GM18505 (cell line): ENCODE measurements around the gene NEDD4L.
"Not testable (repeated sequence)": the region's sequence is repeated elsewhere in the genome, so short reads cannot be mapped to it uniquely, and the experiment has no call there.

Source experiments
- ATAC-seq: cut with Tn5 transposase; IDR thresholded peaks from one replicate; pipeline ENCODE4 v1.9.1; 2021; ENCODE audit not compliant: unreplicated experiment
- POLR2A ChIP-seq: IDR thresholded peaks from 4 replicates; pipeline ENCODE4 v1.6.1; 2011; ENCODE audit warnings: borderline replicate concordance; ENCODE audit not compliant: insufficient read depth, insufficient read length; ENCODE audit errors: extremely low read depth

The NEDD4L gene

GRCh38 chr18:58279504-58280175, 235.6 kb downstream of the NEDD4L start:
- no peak for ATAC-seq
- no peak for TF ChIP-seq POLR2A

GRCh38 chr18:58280191-58280590, 236.2 kb downstream of the NEDD4L start:
- no peak for ATAC-seq
- TF ChIP-seq POLR2A, result no peak

- not testable (repeated sequence) for ATAC-seq
Measured at GRCh38 chr18:58282872-58283271, 238.8 kb downstream of the NEDD4L start.

- TF ChIP-seq POLR2A, result no peak
- ATAC-seq, result no peak
Measured at GRCh38 chr18:58284699-58285448, 240.8 kb downstream of the NEDD4L start.

- no peak for ATAC-seq
- TF ChIP-seq POLR2A, result no peak
Measured at GRCh38 chr18:58285449-58286130, 241.6 kb downstream of the NEDD4L start.

- ATAC-seq, result no peak
- TF ChIP-seq POLR2A, result no peak
Measured at GRCh38 chr18:58286632-58287352, 242.8 kb downstream of the NEDD4L start.

GRCh38 chr18:58287353-58288274, 243.6 kb downstream of the NEDD4L start:
- ATAC-seq, result no peak
- no peak for TF ChIP-seq POLR2A

GRCh38 chr18:58288921-58289797, 245.1 kb downstream of the NEDD4L start:
- peak; percentile 92 for ATAC-seq
- no peak for TF ChIP-seq POLR2A

GRCh38 chr18:58290116-58290695, 246.2 kb downstream of the NEDD4L start:
- TF ChIP-seq POLR2A, result no peak
- no peak for ATAC-seq

- no peak for TF ChIP-seq POLR2A
- no peak for ATAC-seq
Measured at GRCh38 chr18:58291131-58291530, 247.1 kb downstream of the NEDD4L start.

- ATAC-seq, result no peak
- no peak for TF ChIP-seq POLR2A
Measured at GRCh38 chr18:58292638-58293037, 248.6 kb downstream of the NEDD4L start.

- no peak for ATAC-seq
- TF ChIP-seq POLR2A, result no peak
Measured at GRCh38 chr18:58297198-58297597, 253.2 kb downstream of the NEDD4L start.
